T-helper 9 cell (primary cell): ENCODE data around the gene TANGO2.

Experiments
- DNase-seq: peaks from one replicate; pipeline ENCODE4 v3.0.0-alpha.2; 2020

TANGO2 gene

GRCh38 chr22:20109411-20110358, 88.8 kb downstream of the TANGO2 start:
- DNase-seq = no peak

- DNase-seq = no peak
Observed at GRCh38 chr22:20110359-20110985, 89.6 kb downstream of the TANGO2 start.

- DNase-seq = no peak
Observed at GRCh38 chr22:20111045-20111688, 90.3 kb downstream of the TANGO2 start.

DNA sequence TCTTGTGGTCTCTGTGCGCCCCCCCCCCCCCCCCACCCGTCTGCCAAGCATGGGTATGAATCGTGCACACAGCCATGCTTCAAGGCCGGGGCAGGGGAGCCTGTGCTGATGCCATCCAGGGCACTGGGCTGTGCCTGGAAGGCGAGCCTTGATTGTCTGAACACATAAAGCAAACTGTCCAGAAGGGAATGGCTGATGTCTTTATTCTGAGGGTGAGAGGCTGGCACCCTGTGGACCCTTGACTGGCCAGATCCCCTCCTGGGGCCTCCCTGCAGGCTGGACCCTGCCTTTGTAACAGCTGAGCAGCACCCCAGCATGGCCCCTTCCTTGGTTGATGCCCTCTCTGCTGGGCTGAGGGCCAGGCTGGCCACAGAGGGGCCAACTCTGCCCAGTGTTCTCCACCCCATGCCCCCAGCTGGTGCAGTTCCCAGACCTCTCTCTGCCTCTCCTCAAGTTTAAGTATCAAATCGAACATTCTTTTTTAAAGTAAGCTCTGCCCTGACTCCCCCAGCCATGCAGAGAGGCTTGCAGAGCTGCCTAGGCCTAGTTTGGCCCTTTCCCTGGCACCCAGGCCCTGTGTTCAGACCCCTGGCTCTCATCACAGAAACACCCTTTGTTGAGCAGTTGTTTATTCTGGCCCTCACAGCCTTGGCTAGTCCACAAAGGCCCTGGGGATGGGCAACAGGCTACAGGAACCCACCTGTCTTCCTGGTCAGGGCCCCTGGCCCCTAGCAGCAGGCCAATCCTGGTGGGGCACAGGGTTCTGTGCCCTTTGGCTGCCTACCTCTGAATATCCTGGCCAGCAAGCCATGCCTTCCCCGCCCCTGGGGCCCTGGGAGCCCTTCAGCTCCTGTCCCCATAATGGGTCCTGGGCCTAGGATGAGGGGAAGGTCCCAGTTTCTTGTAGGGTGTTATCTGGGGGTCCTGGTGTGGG, 91.0 kb downstream of the TANGO2 start:
- DNase-seq = no peak

DNA sequence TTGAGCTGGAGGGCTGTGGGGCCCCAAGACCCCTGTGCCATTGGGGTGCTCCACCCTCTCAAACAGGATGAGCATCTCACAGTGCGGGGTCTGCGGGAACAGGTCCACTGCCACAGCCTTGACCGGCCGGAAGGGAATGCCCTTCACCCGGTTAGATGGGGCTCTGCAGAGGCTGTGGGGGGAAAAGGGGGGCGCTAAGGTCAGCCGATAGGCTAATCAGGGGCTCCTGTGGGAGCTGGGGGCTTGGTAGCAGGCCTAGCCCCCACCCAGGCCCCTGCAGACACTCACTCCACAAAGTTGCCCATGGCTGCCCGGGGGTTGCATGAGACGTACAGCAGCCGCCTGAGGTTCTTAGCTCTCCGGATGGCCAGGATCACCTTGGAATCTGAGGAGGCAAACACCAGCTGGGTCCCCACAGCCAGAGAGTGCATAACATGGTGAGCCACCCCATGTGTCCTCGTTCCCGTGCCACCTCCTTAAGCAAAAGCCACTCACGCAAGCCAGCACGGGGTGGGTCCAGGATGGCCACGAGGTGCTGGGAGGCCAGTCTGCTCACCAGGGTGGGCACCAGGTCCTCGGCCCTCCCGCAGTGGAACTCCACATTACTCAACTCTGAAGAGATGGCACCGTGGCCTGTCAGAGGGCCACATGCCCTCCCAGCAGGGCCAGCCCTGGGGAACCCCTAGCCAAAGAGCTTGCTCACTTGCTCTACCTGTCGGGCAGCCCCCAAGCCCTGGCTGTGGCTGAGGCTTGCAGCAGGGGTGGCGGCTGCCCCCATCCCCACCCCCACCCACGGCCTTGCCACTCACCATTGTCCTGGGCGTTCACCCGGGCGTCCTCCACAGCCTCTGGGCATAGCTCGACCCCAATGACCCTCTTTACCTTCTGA, 92.0 kb downstream of the TANGO2 start:
- no peak for DNase-seq

DNA sequence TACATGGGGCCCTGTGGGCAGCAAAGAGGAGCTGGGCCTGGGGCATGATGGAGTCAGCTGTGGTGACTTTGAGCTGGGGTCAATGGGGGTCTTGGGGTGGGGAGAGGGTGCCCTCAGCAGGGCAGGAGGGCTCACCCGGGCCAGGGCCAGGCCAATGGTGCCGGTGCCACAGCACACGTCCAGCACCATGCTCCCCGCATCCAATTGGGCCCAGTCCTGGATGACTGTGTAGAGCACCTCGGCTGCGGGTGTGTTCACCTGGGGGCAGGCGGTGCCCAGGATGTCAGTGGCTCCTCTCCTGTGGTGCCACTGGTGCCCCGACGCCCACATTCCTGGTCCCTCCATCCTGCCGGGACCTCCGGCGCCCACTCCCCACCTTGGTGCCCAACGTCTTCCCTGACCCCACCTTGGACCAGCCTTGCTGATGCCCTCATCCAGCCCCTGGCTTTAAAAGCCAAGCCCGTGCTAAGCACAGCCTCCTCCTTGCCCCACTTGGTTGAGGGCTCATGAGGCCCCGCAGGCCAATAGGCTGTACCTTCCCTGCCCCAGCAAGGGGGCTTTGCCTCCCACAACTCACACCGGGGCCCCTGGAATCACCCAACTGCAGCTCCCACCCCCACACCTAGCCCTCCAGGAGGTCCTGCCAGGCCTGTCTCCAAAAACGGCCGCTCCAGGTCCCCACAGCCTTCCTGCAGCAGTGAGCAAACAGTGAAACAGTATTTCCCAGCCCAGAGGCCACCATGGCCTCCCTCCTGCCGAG, 92.8 kb downstream of the TANGO2 start:
- DNase-seq = no peak

- DNase-seq = no peak
Observed at GRCh38 chr22:20114506-20115475, 93.9 kb downstream of the TANGO2 start.

DNA sequence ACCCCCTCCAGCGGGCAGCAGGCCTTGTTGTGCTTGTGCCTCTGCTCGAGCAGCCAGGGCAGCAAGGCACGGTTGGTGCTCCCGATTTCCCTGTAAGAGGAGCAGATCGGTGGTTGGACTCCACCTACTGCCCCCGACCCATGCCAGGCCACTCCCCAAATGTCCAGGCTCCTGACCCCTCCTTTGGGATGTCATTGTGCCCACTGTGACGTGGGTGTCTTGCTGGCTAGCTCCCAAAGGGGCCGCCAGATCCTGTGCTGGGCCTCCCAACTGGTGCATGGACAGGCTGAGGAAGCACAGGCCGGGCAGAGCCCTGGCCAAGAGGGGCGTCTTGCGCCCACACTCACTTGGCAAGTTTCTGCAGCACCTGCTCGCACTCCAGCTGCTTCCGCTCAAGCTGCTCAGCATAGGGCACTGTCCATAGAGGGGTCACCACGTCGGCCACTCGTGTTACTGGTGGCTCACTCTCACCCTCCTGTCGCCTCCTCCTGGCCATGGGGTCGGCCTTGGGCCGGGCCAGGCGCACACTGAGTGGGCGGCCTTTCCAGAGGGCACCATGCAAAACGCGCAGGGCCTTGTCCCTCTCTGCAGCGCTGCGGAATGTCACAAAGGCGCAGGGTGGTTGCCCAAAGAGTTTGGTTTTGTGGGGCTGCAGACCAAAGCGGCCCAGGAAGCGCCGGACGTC, 94.9 kb downstream of the TANGO2 start, which contains the start of gene RANBP1:
Gene RANBP1, plus strand, starts transcription at position 414 of the 685 bp plus-strand sequence. Its CDS starts 81 bp downstream, at position 495.
- no peak for DNase-seq

GRCh38 chr22:20116376-20116950, 95.6 kb downstream of the TANGO2 start:
- no peak for DNase-seq
